Ecto neural progenitor cell (in vitro differentiated cells): ENCODE data around the gene KCNAB1.
"Not testable (repeated sequence)": the region's sequence is repeated elsewhere in the genome, so short reads cannot be mapped to it uniquely, and the experiment has no call there.

Experiments used
- DNase-seq: peaks from one replicate; pipeline ENCODE4 v3.0.0-alpha.2; 2018; ENCODE audit warnings: low spot score

The KCNAB1 gene

GRCh38 chr3:156176629-156177210 is 56.3 kb downstream of the KCNAB1 start:
- DNase-seq, result no peak

GRCh38 chr3:156180077-156180476 is 59.7 kb downstream of the KCNAB1 start:
- DNase-seq, result no peak

- no peak for DNase-seq
Observed at GRCh38 chr3:156181509-156181908, 61.1 kb downstream of the KCNAB1 start.

- DNase-seq, result no peak
Observed at GRCh38 chr3:156183396-156183795, 63.0 kb downstream of the KCNAB1 start.

- no peak for DNase-seq
Observed at GRCh38 chr3:156184156-156184555, 63.8 kb downstream of the KCNAB1 start.

- no peak for DNase-seq
Observed at GRCh38 chr3:156187146-156187769, 66.9 kb downstream of the KCNAB1 start.

- DNase-seq, result no peak
Observed at GRCh38 chr3:156188757-156189156, 68.4 kb downstream of the KCNAB1 start.

GRCh38 chr3:156189927-156190326 is 69.5 kb downstream of the KCNAB1 start:
- DNase-seq, result no peak

GRCh38 chr3:156194945-156195344 is 74.6 kb downstream of the KCNAB1 start:
- not testable (repeated sequence) for DNase-seq

- DNase-seq, result not testable (repeated sequence)
Observed at GRCh38 chr3:156197152-156197551, 76.8 kb downstream of the KCNAB1 start.

- DNase-seq, result no peak
Observed at GRCh38 chr3:156201411-156202405, 81.3 kb downstream of the KCNAB1 start.

GRCh38 chr3:156206157-156206556 is 85.8 kb downstream of the KCNAB1 start:
- no peak for DNase-seq

GRCh38 chr3:156207802-156208685 is 87.7 kb downstream of the KCNAB1 start:
- no peak for DNase-seq

GRCh38 chr3:156209631-156210335 is 89.4 kb downstream of the KCNAB1 start:
- DNase-seq, result no peak

GRCh38 chr3:156211583-156211982 is 91.2 kb downstream of the KCNAB1 start:
- no peak for DNase-seq

GRCh38 chr3:156214676-156215075 is 94.3 kb downstream of the KCNAB1 start:
- DNase-seq, result no peak

- no peak for DNase-seq
Observed at GRCh38 chr3:156215751-156216150, 95.4 kb downstream of the KCNAB1 start.

- DNase-seq, result no peak
Observed at GRCh38 chr3:156216216-156216615, 95.8 kb downstream of the KCNAB1 start.

- no peak for DNase-seq
Observed at GRCh38 chr3:156216852-156217251, 96.5 kb downstream of the KCNAB1 start.

- no peak for DNase-seq
Observed at GRCh38 chr3:156217674-156218352, 97.4 kb downstream of the KCNAB1 start.

- DNase-seq, result no peak
Observed at GRCh38 chr3:156218353-156218744, 98.0 kb downstream of the KCNAB1 start.
